Brain microvascular endothelial cell (primary cell): Measurements from ENCODE around the gene DHCR24.
A peak's percentile ranks its signal among the peaks of the same experiment; 100 is the strongest.

Experiments used
- DNase-seq: peaks from one replicate; pipeline ENCODE4 v3.0.0-alpha.2; 2020
- H3K27ac ChIP-seq: fragments of 250-450 bp; sonication (Bioruptor Pico); 2 replicates; pipeline ENCODE4 v1.5.1; 2020; ENCODE audit warnings: mild to moderate bottlenecking, moderate library complexity
- H3K27me3 ChIP-seq: fragments of 250-450 bp; sonication (Bioruptor Pico); replicated peaks from 2 replicates; pipeline ENCODE4 v1.5.1; 2020; ENCODE audit warnings: mild to moderate bottlenecking
- H3K36me3 ChIP-seq: fragments of 250-450 bp; sonication (Bioruptor Pico); replicated peaks from 2 replicates; pipeline ENCODE4 v1.5.1; 2020; ENCODE audit warnings: mild to moderate bottlenecking
- H3K4me3 ChIP-seq: 2 replicates; pipeline ENCODE4 v1.5.1; 2011; ENCODE audit warnings: low read depth, mild to moderate bottlenecking, control low read depth, low read length, moderate library complexity
- CTCF ChIP-seq: IDR thresholded peaks from 2 replicates; pipeline ENCODE4 v1.5.1; 2011; ENCODE audit warnings: low read depth, mild to moderate bottlenecking, moderate library complexity, low read length, control low read depth, inconsistent platforms; ENCODE audit errors: missing control alignments
- in situ Hi-C: cut with HindIII; loops from 2 replicates; pipeline ENCODE4 v1.10.0; 2017; ENCODE audit warnings: low sequenced_read_pairs, low pct_ligation_motif_present

The DHCR24 gene

GRCh38 chr1:54808443-54809207, 78.4 kb downstream of the DHCR24 start:
- TF ChIP-seq CTCF = peak; percentile 64
- H3K27ac ChIP-seq = no peak overlapping the region
- in situ Hi-C loops = no loop called here
- no peaks in the 10 kb centered on the region for H3K36me3 ChIP-seq
- no peaks in the 10 kb centered on the region for H3K27me3 ChIP-seq
- H3K4me3 ChIP-seq = no peak overlapping the region
- no peak for DNase-seq

- Histone ChIP-seq H3K27ac (no peak overlapping the region), H3K36me3 (no peaks in the 10 kb centered on the region), H3K4me3 (no peak overlapping the region), H3K27me3 (no peaks in the 10 kb centered on the region)
- no peak for DNase-seq
- no peak for TF ChIP-seq CTCF
- in situ Hi-C loops = no loop called here
Measured at GRCh38 chr1:54807756-54808155, 79.2 kb downstream of the DHCR24 start.

DNA sequence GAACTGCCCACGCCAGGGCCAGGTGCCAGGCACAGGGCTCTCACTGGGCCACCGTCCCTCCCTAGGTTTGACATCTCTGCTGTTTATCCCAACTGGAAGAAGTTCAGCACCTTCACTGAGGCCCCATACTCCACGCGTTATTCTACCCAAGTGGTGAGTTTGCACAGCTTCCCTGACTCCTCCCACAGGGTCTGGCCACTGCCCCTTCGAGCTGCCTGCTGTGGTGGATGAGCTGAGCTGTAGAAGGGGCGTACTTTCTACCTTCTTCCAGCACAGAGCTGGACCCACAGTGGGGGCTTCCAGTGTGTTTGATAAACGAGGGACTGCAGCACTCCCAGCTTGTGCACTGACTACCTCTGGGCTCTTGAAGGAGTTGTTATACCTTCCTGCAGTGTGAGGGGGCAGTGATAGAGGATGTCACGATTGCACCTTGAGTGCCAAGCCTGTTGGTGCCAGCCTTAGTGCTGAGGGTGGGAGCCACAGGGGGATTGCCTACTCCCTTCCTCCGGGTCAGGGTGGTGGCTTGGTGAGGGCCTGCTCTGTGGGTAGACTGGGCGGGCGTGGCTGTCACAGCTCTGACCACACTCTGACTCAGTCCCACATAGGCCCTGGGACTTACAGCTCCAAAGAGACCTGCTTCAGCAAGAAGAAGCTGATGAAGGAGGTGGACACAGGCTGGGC, 79.9 kb downstream of the DHCR24 start:
- DNase-seq = no peak
- Histone ChIP-seq H3K4me3 (no peak overlapping the region), H3K27me3 (no peaks in the 10 kb centered on the region), H3K36me3 (no peaks in the 10 kb centered on the region), H3K27ac (no peak overlapping the region)
- no peak for TF ChIP-seq CTCF
- in situ Hi-C loops = no loop called here

DNA sequence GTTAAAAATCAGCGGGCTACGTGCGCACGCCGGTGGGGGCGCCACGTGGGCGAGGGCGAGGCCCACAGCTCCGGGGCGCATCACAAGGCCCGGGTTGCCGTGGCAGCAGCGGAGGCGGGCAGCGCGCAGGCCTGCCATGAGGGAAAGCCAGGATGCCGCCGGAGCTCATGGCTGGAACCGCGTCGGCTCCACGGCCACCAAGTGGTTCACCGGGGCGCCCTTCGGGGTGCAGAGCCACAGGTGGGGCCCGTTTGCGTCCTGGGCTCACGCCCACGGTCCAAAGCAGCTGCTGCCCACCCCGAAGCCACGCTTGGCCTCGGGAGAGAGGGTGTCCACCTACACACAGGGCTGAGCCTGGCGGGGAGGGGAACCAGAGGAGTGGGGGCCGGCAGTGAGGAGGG, 81.0 kb downstream of the DHCR24 start:
- in situ Hi-C loops = no loop called here
- Histone ChIP-seq H3K36me3 (no peaks in the 10 kb centered on the region), H3K27ac (no peak overlapping the region), H3K4me3 (no peak overlapping the region), H3K27me3 (peaks cover 10% of the 10 kb centered on the region)
- DNase-seq = no peak
- TF ChIP-seq CTCF = no peak

- Histone ChIP-seq H3K4me3 (no peak overlapping the region), H3K27ac (no peak overlapping the region), H3K27me3 (peaks cover 15% of the 10 kb centered on the region), H3K36me3 (no peaks in the 10 kb centered on the region)
- in situ Hi-C loops = no loop called here
- no peak for TF ChIP-seq CTCF
- no peak for DNase-seq
Measured at GRCh38 chr1:54805466-54805865, 81.5 kb downstream of the DHCR24 start.
